Breast epithelium (tissue), 3 donors: ENCODE results near the gene RGS7.

Experiments
- POLR2A ChIP-seq: fragments of 450-650 bp; IDR thresholded peaks from one replicate; pipeline ENCODE4 v1.6.1; 2016; ENCODE audit warnings: antibody characterized with exemption, mild to moderate bottlenecking, moderate library complexity
- POLR2AphosphoS5 ChIP-seq, 3 donors: sonication (generic); formaldehyde crosslinking; IDR thresholded peaks; one replicate each; pipeline ENCODE4 v1.6.1; 2017; ENCODE audit warnings: antibody characterized with exemption in 3 of 3
- TF ChIP-seq, protein P1 (sequence below), 3 donors: fragments of 450-650 bp; IDR thresholded peaks; one replicate each; pipeline ENCODE4 v1.5.1; 2016 to 2017; ENCODE audit warnings: antibody characterized with exemption in 3 of 3, mild to moderate bottlenecking in 3 of 3, moderate library complexity in 3 of 3

- TF ChIP-seq, protein P1, sequence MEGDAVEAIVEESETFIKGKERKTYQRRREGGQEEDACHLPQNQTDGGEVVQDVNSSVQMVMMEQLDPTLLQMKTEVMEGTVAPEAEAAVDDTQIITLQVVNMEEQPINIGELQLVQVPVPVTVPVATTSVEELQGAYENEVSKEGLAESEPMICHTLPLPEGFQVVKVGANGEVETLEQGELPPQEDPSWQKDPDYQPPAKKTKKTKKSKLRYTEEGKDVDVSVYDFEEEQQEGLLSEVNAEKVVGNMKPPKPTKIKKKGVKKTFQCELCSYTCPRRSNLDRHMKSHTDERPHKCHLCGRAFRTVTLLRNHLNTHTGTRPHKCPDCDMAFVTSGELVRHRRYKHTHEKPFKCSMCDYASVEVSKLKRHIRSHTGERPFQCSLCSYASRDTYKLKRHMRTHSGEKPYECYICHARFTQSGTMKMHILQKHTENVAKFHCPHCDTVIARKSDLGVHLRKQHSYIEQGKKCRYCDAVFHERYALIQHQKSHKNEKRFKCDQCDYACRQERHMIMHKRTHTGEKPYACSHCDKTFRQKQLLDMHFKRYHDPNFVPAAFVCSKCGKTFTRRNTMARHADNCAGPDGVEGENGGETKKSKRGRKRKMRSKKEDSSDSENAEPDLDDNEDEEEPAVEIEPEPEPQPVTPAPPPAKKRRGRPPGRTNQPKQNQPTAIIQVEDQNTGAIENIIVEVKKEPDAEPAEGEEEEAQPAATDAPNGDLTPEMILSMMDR (IDR thresholded peaks at IDR 0.05): no peak
- TF ChIP-seq POLR2A (no peak), POLR2AphosphoS5 (IDR thresholded peaks at IDR 0.05) (no peak)
Observed at GRCh38 chr1:240967070-240967724, 389.8 kb downstream of the RGS7 start.
